C1 segment of cervical spinal cord (tissue), 14 donors: Measurements from ENCODE around the gene PCED1B.
"Not testable (repeated sequence)": the region's sequence is repeated elsewhere in the genome, so short reads cannot be mapped to it uniquely, and the experiment has no call there.

Source experiments
- DNase-seq, 14 donors: peaks; one replicate each; lab custom pipeline; 2025; lab: John Stamatoyannopoulos, UW

PCED1B gene

DNA sequence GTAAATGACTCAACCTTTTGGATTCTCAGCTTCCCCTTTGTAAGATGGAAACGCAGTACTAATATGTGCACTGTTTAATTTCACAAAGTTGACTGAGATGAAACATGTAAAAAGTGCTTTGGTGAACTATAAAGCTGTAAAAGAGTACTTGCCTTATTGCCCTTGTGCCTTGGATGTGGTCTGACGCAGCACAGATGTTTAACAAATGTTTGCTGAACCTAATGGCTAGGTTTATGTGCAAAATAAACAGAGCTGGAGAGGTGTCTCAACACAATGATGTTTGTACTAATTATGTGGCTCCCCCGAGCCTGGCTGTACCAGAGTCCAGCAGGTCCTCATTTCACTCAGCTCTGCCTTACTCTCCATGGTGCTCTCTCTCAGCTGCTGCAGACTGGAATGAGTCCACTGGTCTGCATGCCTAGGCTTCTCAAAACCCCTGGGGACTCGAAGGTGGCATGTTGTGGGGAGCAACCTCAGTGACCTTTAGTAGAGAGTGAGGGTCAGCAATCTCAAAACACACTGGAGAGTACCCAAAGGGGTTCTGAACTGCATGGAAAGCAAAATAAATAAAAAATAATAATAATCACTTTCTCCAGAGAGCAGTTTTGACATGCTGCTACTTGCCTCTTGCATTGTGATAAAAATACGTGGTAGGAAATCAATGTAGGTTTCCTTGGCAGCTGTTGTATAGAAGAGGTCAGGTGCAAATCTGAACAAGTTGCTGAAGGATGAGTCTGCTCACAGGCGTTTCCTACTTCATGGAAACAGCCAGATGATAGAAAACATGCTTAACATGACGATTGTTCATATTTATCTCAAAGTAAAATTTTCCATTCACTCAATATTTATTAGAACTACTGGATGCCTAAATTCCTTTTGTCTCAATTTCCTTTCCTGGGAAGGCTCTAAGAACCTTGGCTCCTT, 8.9 kb downstream of the PCED1B start:
- no peak for DNase-seq

DNA sequence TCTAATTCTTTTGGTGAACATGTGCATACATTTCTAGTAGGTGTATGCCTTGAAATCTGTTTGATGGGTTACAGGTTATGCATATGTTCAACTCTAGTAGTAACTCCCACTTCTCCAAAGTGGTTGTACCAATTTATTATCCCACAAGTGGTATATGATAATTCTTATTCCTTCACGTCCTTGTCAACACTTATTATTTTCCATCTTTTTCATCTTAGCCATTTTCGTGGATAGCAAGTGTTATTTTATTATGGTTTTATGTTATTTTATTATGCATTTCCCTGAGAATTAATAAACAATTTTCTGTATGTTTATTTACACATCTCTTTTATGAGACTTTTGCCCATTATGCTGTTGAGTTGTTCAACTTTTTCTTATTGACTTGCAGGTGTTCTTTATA, 11.6 kb downstream of the PCED1B start:
- no peak for DNase-seq

DNA sequence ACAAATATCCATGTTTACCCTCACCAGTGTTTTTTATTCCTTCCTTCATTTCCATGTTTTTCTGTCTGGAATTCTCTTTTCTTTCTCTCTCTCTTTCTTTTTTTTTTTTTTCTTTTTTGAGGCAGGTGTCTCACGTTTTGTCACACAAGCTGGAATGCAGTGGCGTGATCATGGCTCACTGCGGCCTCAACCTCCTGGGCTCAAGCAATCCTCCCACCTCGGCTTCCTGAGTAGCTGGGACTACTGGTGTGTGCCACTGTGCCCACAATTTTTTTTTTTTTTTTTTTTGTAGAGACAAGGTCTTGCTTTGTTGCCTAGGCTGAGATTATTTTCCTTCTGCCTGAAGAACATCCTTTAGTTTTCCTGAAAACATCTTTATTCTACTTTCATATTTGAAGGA, 15.4 kb downstream of the PCED1B start:
- no peak for DNase-seq

DNA sequence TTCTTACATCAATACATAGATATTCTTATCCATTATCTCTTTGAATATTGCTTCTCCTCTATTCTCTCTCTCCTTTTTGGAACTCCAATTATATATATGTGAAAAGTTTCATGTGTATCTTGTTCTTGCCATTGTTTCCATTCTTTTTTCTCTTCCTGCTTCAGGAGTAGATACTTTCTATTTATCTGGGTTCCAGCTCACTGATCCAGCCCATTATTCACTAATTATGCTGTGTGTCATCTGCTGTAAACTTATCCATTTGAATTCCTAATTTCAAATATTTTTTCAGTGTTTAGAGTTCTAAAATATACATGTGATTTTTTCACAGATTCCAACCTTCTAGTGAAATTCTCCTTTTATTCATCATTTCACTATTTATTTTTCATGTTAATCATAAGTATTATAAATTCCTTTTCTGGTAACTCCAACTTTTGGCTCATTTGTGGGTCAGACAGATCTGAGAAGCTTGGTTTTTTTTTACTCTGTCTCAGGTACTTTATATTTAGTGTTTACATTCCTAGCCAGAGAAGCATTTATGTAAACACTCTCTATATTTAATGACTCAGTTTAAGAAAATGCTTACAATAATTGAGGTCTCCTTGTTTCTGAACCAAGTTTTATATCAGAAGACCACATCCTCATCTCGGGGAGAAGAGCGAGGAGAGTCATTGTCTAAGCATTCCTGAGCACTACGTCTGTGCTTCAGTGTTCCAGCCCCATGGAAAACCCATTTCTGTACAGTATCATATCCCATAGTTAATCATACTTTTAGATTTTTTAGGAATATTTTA, 16.2 kb downstream of the PCED1B start:
- no peak for DNase-seq

DNA sequence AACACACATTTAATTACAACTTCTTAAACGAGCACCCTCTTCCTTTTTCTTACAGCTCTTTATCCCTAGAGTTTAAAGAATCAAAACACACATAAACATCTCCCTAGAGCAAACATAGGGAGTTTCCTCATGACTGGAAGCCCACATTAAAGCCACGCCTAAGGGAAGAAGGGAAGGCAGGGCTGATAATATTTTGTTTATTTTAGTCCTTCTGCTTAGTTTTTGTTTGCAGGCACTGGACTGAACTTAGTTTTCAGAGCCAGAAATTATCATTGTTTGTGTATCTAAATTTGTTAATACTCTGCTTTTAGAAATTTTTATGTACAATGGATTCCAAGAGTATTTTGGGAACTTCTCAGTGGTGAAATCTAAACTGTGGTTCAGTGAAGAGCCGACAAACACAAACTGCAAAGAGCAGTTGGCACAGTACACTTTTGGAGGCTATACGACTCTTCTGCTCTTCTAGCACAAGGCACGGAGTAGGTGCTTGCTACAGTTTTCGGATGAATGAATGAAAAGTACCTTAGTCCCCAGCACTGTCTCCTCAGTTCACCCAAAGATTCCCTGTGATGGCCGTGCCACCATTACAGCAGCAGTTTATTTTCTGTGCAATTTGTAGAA, 18.0 kb downstream of the PCED1B start:
- no peak for DNase-seq

DNA sequence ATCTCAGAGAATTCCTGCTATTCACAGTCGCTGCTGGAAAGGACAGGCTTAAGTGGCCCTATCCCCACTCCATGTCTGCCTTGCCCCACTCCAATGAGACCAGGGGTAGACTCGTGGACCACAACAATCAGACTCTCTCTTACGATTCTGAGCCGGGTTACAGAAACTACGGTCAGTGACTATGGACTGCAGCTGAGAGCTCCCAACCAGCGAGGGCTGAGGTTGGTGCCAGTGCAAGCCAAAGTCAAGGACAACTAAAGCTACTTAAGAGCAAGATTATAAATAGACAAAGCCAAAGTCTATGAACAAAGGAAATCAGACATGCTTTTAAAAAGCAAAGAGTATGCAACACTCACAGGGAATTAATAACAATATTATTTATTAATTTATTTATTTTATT, 18.7 kb downstream of the PCED1B start:
- DNase-seq: no peak

DNA sequence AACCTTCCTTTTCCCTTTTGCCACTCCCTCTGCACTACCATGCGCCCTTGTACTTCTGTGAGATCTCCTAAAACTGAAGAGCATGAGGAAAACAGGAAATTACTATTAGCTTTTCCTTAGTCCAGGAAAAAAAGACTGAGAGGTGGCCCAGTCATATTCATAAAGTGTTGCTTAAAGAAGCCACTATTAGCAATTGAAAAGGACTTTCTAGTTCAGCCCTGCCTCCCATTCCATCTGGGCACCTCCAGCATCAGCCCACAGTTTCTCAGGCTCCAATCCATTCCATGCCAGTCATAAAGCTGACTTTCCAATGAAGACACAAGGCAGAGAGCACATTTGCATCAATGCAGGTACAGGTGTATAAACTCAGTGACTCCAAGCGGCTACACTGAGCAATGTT, 20.2 kb downstream of the PCED1B start:
- no peak for DNase-seq

DNA sequence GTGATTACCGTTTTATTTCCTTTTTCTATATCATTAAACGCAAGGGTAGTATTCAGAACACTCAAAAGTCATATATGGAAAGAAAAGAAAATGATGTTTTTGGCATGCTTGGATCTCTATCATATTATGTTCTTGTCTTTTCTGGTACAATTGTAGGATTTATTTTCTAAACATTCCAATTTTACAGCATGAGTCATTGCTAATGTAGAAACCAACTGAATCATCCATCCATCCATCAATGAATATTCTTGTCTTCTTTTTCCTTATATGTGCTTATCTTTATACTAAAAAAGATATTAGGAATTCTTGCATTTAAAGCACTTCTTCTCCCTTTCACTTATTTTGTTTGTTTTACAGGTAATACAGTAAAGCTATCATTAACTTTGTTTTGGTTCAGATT, 20.7 kb downstream of the PCED1B start:
- no peak for DNase-seq

DNA sequence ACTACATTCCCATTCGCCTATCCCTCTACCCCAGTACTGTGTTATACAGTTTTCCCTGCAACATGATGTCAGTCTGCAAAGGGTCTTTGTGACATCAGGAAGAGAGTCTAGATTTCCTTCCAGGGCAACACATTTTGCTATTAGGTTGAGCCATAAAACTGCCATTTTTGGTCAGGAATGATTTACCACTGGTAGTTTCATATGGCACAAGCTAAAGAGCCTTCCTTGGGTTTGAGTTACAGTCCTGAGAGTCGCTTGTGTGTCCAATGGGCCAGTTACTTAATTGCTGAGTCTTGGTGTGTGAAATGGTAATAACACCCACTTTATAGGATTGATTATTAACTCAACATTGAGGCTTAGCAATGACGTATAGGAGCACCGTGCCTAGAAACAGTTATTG, 23.0 kb downstream of the PCED1B start:
- no peak for DNase-seq

DNA sequence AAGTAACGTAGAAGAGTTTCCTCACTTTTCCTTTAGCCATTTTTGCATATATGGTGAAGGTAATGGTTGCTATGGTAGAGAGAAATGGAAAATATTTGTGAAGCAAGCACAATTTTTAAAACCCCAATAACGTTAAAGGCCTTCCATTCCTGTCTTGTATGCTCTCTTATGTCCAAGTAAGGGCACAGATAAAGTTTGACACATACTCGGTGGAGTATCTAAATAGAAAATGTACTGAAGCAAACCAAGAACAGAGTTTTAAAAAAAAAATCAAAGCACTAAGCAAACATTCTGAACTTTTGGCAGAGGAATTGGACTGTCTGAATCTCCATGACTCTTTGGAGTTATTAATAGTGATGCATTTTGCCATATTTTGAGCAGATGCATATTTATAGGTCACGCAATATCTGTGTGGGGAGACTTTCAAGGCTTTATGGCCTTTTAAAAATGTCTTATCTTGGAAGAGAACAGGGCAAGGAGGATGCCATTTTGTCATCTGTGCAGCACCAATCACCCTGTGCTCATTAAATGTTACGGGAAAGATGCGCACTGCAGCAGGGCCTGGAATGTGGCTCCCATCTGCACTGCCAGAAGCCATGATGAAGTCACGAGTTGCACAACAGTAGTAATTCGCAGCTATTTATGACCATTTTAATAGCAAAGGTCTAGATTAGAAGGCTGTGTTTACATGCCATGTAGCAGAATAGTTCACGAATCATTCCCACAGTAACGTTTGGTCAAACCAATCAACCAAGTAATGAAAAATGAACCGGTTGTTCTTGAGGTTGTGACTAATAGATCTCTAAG, 23.6 kb downstream of the PCED1B start:
- DNase-seq: no peak

DNA sequence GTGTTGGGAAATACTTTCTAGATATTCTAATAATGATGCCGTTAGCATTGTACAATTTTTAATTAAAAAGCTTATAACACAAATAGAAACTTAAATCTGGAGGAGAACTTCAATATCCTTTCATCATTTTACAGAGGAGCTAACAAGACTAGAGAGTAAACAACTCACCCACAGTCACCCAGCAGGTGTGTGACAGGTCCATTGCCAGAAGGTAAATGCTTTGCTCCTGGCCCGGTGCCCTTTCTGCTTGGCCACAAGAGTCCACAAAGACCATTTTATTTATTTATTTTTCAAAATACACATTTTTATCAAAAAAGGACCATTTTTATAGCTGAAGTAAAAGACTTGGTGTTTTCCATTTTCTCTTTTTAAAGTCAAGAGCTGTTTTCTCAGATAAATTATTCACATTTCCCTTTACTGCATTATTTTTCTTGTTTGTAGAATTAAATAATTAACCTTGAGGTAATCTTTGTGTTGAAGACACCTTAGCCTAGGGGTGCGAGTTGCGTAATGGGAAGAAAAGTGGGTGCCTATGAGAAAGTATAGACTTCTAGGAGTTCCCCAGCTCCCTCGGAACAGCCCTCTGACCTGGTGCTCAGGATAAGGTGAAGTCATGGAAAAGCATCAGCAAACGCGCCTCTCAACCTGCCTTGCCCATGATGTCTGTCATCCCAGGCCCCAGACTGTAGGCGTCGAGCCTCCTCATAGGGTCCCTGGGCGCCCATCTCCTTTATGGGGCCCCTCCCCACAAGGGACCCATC, 26.7 kb downstream of the PCED1B start:
- no peak for DNase-seq

DNA sequence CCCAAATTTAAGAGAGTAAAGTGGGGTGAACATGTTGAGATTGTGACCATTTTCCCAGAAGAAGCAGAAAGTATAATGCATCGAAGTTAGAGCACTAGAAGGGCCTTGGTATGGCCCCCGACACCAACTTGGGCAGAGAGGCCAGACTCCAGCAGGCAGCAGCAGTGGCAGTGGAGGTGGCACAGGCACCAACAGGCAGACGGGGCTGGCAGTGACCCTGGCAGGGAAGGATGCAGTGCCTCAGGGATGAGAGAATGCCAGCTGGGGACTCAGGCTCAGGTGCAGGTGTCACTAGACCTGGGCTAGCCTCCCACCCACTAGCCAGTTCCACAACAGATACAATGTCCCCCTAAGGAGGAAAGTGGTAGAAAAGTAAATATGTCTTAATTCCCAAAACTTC, 28.0 kb downstream of the PCED1B start:
- DNase-seq: no peak

DNA sequence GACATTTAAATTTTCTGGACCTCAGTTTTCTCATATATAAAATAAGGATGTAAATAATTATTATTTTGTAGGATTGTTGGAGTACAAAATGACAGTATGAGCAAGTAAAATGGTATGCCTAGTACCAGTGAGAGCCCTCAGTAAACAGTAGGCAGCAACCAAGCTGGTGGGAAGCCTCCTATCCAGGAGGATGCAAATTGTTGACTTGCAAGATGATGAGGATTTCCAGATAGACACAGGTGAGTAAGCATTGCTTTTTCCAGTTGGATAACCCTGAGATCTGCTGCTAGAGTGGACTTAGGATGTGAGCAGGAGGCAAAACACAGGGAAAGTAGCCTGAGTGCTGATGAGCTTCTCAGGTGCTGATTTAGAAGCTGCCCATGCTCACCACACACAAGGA, 28.5 kb downstream of the PCED1B start:
- no peak for DNase-seq

DNA sequence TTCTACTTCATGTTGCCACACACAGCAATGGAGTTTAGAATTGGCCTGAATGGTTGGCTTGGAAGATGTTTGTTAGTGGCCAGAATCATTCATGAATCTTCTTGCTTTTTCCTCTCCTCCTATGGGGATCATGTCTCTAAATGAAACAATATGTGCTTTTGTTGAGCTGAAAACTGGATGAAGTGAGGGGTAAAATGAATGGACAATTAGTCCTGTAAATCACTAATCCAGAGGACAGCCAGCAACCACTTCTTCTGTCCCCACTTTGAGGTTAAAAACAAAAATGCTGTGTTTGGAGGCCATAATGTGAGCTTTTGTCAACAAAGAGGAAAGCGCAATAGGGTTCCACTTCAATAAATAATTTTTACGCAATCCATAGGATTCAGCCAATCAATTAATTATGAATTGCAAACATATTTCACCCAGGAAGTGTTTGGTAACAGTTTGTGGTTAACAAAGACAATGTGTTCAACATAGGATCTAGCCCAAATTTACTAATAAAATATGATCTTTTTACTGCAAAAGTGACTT, 30.7 kb downstream of the PCED1B start:
- no peak for DNase-seq

DNA sequence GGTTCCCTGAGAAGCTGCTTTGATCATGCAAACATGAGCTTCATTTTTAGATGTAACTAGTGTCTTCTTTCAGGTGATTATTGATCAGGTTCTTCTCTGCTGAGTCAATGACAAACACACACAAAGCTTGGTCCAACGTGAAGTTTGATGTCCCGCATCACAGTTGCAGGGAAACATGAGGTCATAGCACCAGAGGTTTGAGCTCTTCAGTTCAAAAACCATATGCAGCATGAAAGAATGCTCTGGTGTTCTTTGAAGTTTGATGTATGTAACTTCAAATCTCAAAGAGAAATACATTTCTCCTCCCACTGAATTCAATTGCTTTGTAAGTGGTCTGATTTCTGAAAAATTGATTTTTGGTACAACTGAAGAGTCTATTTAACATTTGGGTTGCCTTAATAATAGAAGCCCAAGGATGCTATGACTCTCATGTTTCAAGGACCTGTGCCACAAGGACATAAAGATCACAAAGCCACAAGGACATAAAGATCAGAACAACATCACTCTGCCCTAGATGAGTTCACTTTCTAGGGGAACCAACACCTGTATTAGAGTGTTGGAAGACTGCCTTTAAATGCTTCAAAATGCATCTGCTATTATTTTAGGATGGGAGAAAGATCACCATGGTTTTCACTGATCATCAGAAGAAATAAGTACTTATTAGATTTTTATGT, 31.4 kb downstream of the PCED1B start:
- no peak for DNase-seq

DNA sequence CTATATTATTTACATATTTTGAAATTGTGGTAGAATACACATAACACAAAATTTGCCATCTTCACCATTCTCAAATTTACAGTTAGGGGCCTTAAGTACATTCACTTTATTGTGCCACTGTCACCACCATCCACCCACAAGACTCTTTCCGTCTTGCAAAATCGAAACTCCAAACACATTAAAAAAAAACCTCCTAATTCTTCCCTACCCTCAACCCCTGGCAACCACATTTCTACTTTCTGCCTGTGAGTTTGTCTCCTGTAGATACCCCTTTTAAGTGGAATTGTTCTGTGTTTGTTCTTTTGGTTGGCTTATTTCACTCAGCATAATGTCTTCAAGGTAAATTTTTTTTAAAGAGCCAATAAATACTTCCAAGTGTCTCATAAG, 32.0 kb downstream of the PCED1B start:
- DNase-seq: no peak

DNA sequence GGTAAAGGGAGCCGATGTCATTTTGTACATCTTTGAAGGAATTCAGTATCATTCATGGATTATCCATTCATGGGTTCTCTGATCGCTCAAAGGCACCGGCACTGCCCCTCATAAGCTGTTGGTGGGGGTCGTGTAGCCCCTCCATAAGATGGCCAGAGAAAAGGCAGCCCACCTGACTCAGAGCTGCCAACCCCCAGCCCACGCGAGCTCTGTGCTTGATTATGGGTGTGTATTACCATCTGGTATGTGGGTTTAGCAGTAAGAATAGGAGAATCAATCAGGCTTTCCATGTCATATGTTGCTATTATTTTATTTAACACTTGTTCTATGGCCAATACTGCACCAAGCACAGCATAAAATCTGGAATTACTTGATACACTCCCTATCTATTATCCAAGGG, 32.4 kb downstream of the PCED1B start:
- no peak for DNase-seq

DNA sequence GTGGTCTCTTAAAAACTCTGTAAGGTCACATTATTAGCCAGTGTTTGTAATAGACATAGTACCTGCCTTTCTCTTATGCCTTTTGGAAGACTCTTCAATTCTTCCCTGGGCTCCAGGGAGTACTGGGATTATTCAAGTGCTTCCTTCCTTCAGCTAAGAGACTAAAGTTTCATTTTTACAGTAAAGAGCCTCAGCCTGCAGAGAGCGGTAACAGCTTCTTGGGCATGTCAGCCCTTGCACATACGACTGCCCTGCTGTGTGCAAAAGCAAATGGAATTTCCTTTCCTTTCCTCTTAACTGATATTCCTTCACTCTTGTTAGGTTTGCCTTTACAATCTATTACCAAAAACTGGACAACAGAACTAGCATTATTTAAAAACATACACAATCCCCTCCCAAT, 33.3 kb downstream of the PCED1B start:
- DNase-seq: no peak

DNA sequence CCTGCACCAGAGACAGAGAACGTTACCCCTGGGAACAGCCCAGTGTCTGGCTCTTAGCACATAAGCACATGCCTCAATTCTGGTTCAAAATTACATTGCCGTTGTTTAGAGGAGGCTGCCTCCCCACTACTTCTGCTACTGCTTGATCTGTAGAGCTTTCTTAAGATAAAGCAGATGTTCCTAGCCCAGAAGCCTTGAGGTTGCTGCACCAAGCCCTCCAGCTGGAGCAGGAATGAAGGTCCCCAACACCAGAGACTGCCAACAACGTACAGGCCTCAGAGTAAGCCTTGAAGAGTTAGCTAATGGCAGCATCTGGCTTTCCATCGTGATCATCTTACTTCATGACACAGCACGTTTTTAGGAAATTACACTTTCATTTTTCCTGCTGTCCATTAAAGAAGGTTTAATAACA, 35.1 kb downstream of the PCED1B start:
- DNase-seq: no peak

DNA sequence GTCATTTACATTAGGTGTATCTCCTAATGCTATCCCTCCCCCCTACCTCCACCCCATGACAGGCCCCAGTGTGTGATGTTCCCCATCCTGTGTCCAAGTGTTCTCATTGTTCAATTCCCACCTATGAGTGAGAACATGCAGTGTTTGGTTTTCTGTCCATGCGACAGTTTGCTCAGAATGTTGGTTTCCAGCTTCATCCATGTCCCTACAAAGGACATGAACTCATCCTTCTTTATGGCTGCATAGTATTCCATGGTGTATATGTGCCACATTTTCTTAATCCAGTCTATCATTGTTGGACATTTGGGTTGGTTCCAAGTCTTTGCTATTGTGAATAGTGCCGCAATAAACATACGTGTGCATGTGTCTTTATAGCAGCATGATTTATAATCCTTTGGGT, 37.9 kb downstream of the PCED1B start:
- not testable (repeated sequence) for DNase-seq
